IPS DF 6.9 (cell line): Measurements from ENCODE around the gene GPR3.

Experiments
- DNase-seq: peaks from one replicate; pipeline ENCODE4 v3.0.0-alpha.2; 2013; ENCODE audit warnings: low read depth, low spot score
- H3K27ac ChIP-seq: one replicate; pipeline ENCODE4 v1.5.1; 2013; ENCODE audit warnings: low read length, control low read depth
- H3K27me3 ChIP-seq: 2 replicates; pipeline ENCODE4 v1.6.1; 2013; ENCODE audit warnings: mild to moderate bottlenecking, low read length; ENCODE audit not compliant: control insufficient read depth, insufficient read depth
- H3K36me3 ChIP-seq: 2 replicates; pipeline ENCODE4 v1.6.1; 2013; ENCODE audit warnings: low read length; ENCODE audit not compliant: control insufficient read depth, insufficient read depth
- H3K4me1 ChIP-seq: 2 replicates; pipeline ENCODE4 v1.6.1; 2013; ENCODE audit warnings: low read length; ENCODE audit not compliant: control insufficient read depth, insufficient read depth
- H3K4me3 ChIP-seq: 2 replicates; pipeline ENCODE4 v1.5.1; 2013; ENCODE audit warnings: mild to moderate bottlenecking, low read length
- H3K9me3 ChIP-seq: 2 replicates; pipeline ENCODE4 v1.6.1; 2013; ENCODE audit warnings: low read length, inconsistent platforms; ENCODE audit not compliant: control insufficient read depth, insufficient read depth
- WGBS: extraction: QIAGEN DNeasy Blood & Tissue Kit; methylation state at CpG from one replicate; pipeline ENCODE4 v1.1.7; 2013; ENCODE audit warnings: mixed read lengths, missing lambda C conversion rate; ENCODE audit not compliant: insufficient read length, insufficient coverage; 5-methylcytosine and 5-hydroxymethylcytosine counted together

GPR3 gene

GRCh38 chr1:27393641-27394281 lies 1.3 kb downstream of the GPR3 start:
- no peak overlapping the region for H3K4me3 ChIP-seq
- no CpG with 5 or more reads among the region's 18 CpGs for whole genome bisulfite sequencing
- no peaks in the 10 kb centered on the region for H3K9me3 ChIP-seq

GRCh38 chr1:27394282-27394658 lies 1.8 kb downstream of the GPR3 start:
- Histone ChIP-seq H3K4me1 (peaks cover 5% of the 10 kb centered on the region), H3K27ac (no peak overlapping the region), H3K4me3 (no peak overlapping the region), H3K27me3 (no peaks in the 10 kb centered on the region), H3K9me3 (no peaks in the 10 kb centered on the region), H3K36me3 (0 out of 2 replicates have a peak, but pooled peaks cover 3% of the 10 kb centered on the region)
- no peak for DNase-seq
- no CpG with 5 or more reads among the region's 9 CpGs for WGBS

More at GRCh38 chr1:27393641-27394281, 1.3 kb downstream of the GPR3 start:
- no peak overlapping the region for H3K27ac ChIP-seq
- no peak for DNase-seq
- peaks cover 5% of the 10 kb centered on the region for H3K4me1 ChIP-seq
- 0 out of 2 replicates have a peak, but pooled peaks cover 3% of the 10 kb centered on the region for H3K36me3 ChIP-seq
- H3K27me3 ChIP-seq: no peaks in the 10 kb centered on the region

GRCh38 chr1:27394925-27395324 lies 2.5 kb downstream of the GPR3 start:
- whole genome bisulfite sequencing: no CpG with 5 or more reads among the region's 1 CpG
- Histone ChIP-seq H3K27me3 (no peaks in the 10 kb centered on the region), H3K27ac (no peak overlapping the region), H3K36me3 (0 out of 2 replicates have a peak, but pooled peaks cover 3% of the 10 kb centered on the region), H3K9me3 (no peaks in the 10 kb centered on the region), H3K4me1 (peaks cover 5% of the 10 kb centered on the region), H3K4me3 (no peak overlapping the region)
- DNase-seq: no peak

GRCh38 chr1:27395441-27396195 lies 3.2 kb downstream of the GPR3 start:
- H3K27ac ChIP-seq: no peak overlapping the region
- no CpG with 5 or more reads among the region's 10 CpGs for WGBS
- H3K4me1 ChIP-seq: peaks cover 5% of the 10 kb centered on the region

GRCh38 chr1:27397110-27397509 lies 4.7 kb downstream of the GPR3 start:
- H3K4me1 ChIP-seq: peaks cover under 1% of the 10 kb centered on the region
- no peak overlapping the region for H3K27ac ChIP-seq
- no peak for DNase-seq
- 0 out of 2 replicates have a peak, but pooled peaks cover 3% of the 10 kb centered on the region for H3K36me3 ChIP-seq
- no peaks in the 10 kb centered on the region for H3K27me3 ChIP-seq
- H3K4me3 ChIP-seq: no peak overlapping the region
- no CpG with 5 or more reads among the region's 3 CpGs for WGBS
- no peaks in the 10 kb centered on the region for H3K9me3 ChIP-seq

More at GRCh38 chr1:27395441-27396195, 3.2 kb downstream of the GPR3 start:
- H3K27me3 ChIP-seq: no peaks in the 10 kb centered on the region
- H3K9me3 ChIP-seq: no peaks in the 10 kb centered on the region
- no peak overlapping the region for H3K4me3 ChIP-seq
- 0 out of 2 replicates have a peak, but pooled peaks cover 3% of the 10 kb centered on the region for H3K36me3 ChIP-seq
- no peak for DNase-seq

- H3K4me1 ChIP-seq: peaks cover 4% of the 10 kb centered on the region
- DNase-seq: no peak
- no CpG with 5 or more reads among the region's 7 CpGs for WGBS
- H3K9me3 ChIP-seq: no peaks in the 10 kb centered on the region
- 0 out of 2 replicates have a peak, but pooled peaks cover 3% of the 10 kb centered on the region for H3K36me3 ChIP-seq
- no peak overlapping the region for H3K4me3 ChIP-seq
- H3K27me3 ChIP-seq: no peaks in the 10 kb centered on the region
- no peak overlapping the region for H3K27ac ChIP-seq
These were observed 5.3 kb downstream of the GPR3 start for GRCh38 chr1:27397749-27398148.

- no CpG with 5 or more reads among the region's 4 CpGs for WGBS
- Histone ChIP-seq H3K9me3 (no peaks in the 10 kb centered on the region), H3K27ac (no peak overlapping the region), H3K27me3 (no peaks in the 10 kb centered on the region), H3K4me3 (no peak overlapping the region), H3K4me1 (peaks cover 4% of the 10 kb centered on the region), H3K36me3 (0 out of 2 replicates have a peak, but pooled peaks cover 3% of the 10 kb centered on the region)
- DNase-seq: no peak
These were observed 6.2 kb downstream of the GPR3 start for GRCh38 chr1:27398405-27399149.

GRCh38 chr1:27399251-27400025 lies 7.0 kb downstream of the GPR3 start:
- H3K4me3 ChIP-seq: no peak overlapping the region
- WGBS: no CpG with 5 or more reads among the region's 19 CpGs
- no peak overlapping the region for H3K27ac ChIP-seq
- no peaks in the 10 kb centered on the region for H3K9me3 ChIP-seq
- H3K27me3 ChIP-seq: no peaks in the 10 kb centered on the region
- no peak for DNase-seq
- 0 out of 2 replicates have a peak, but pooled peaks cover under 1% of the 10 kb centered on the region for H3K36me3 ChIP-seq
- H3K4me1 ChIP-seq: peaks cover 4% of the 10 kb centered on the region

GRCh38 chr1:27400082-27400962 lies 7.9 kb downstream of the GPR3 start:
- Histone ChIP-seq H3K36me3 (no peaks in the 10 kb centered on the region), H3K4me1 (peaks cover 6% of the 10 kb centered on the region), H3K27me3 (no peaks in the 10 kb centered on the region), H3K4me3 (no peak overlapping the region), H3K9me3 (no peaks in the 10 kb centered on the region), H3K27ac (no peak overlapping the region)
- no peak for DNase-seq
- WGBS: no CpG with 5 or more reads among the region's 13 CpGs
